HG02885 (cell line): Measurements from ENCODE around the gene BARX1.

Experiments
- ATAC-seq: cut with Tn5 transposase; IDR thresholded peaks from one replicate; pipeline ENCODE4 v1.9.1; 2021; ENCODE audit warnings: mild to moderate bottlenecking; ENCODE audit not compliant: unreplicated experiment, poor library complexity

BARX1 gene

DNA sequence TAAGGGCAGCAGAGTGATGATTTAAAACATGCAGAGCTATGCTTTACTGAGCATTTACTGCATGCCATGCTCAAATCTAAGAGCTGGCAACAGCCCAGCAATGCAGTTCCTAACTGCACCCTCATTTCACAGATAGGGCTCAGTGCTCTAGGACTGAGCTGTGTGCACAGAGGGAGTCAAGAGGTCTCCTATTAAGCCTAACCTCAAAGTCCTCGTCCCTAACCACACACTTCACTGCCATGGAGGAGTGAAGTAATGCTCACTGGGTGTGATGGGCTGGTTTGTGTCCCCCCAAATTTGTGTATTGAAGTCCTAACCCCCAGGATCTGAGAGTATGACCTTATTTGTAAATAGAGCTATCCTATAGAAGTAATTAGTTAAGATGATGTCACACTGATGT is 25.9 kb downstream of the BARX1 start:
- ATAC-seq, result no peak

DNA sequence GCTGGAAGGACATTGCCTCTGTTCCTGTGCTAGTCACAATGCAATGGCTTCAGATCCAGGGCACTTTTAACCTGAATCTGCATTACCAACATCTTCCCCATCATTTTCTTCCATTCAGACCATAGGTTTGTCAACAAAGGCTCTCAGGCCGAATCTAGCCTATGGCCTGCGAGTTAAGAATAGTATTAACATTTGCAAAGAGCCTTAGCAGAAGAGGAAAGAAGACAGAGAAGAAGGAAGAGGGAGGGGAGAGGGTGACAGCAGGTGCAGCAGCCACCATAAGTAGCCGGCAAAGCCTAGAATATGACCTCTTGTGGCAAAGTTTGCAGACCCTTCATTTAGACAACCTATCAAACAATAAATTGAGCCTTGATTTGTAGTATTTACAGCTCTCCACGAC is 32.6 kb downstream of the BARX1 start:
- ATAC-seq, result no peak

DNA sequence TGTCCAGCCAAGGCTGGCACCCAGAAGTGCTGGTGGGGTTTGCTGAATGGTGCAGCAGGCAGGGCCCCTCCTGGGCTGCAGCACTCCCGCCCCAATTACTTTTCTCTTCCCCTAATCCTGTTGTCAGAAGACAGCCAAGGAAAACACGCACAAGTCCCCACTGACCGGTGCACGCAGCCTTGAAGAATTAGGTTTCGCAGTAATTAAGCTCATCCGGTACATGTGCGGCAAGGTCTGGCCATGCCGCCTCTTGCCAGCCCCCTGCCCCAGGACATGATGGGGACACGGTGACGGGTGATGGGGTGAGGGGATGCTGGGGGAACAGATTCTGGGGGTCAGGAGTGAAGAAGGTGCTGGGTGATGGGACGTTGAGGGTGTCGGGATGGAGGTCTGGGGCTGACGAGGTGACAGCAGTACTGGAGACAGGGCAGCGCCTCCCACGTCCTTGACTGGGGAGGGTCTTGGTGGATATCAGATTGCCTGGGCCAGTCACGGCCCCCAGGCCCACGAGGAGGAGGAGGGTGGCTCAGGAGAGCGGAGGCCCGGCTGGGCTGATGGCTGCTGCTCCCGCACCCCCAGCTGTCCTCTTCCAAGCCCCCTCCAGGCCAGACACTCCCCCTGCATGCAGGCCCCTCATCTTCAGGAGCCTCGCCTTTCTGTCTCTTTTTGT is 34.9 kb downstream of the BARX1 start:
- no peak for ATAC-seq

DNA sequence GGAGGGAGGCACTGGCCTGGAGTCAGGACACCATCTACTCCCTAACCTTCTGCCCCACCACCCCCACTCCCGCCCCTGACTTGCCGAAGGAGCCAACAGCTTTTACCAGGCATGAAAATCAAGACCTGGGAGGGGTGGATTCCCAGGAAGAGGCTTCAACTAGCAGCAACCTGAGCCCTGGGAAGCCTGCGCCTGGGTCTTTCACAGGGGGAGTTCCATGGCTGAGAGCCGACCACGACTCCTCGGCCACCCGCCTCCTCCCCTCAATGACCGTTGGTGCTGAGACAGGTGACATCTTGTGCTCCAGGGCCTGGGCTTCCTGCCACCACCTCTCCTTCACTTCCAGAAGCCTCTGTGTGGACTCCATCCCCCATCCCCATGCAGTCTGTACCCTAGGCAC is 37.1 kb downstream of the BARX1 start:
- ATAC-seq, result no peak

DNA sequence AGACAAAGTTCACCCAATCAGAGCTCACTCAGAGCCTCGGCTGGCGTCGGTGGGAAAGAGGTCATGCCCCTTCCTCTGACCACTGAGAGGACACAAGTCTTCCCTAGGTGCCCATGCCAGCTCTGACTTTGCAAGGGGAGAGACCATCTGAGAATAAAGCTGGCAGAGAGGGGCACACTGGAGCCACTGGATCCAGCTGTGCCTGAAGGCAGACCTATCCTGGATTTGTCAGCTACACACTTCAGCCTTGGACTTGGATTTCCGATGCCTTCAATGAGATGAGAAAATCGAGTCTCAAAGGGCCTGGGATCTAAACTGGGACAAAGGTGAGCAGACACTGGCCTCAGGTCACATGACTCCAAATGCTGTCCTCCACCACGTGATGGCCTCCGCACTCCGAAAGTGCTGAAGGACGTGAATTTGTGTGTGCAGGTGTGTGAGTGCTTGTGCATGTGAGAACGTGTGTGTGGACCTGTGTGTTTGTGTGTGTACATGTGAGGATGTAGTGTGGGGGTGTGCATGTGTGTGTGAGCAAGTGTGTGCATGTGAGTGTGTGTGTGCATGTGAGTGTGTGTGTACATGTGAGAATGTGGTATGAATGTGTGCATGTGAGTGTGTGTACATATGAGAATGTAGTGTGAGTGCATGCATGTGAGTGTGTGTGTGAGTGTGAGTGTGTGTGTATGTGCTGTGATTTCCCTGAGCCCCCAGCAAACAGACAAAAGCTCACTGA is 37.9 kb downstream of the BARX1 start:
- no peak for ATAC-seq

DNA sequence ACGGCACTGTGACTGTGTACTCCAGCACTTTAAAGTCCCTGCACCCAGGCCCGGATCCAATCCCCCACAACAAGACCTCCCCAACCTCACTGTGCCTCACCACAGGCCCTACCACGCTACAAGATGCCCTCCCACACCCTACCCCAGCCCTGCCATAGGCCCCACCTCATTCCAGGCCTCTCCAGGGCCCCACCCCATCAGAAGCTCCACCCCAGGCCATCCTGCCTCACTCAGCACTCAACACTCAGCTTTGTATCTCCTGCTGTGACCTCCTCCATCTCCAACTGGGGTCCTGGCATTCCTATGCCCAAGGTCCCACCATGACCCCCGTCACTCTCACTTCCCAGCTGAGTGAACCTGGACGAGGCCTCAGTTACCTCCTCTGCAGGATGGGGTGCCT is 38.8 kb downstream of the BARX1 start:
- ATAC-seq, result no peak

DNA sequence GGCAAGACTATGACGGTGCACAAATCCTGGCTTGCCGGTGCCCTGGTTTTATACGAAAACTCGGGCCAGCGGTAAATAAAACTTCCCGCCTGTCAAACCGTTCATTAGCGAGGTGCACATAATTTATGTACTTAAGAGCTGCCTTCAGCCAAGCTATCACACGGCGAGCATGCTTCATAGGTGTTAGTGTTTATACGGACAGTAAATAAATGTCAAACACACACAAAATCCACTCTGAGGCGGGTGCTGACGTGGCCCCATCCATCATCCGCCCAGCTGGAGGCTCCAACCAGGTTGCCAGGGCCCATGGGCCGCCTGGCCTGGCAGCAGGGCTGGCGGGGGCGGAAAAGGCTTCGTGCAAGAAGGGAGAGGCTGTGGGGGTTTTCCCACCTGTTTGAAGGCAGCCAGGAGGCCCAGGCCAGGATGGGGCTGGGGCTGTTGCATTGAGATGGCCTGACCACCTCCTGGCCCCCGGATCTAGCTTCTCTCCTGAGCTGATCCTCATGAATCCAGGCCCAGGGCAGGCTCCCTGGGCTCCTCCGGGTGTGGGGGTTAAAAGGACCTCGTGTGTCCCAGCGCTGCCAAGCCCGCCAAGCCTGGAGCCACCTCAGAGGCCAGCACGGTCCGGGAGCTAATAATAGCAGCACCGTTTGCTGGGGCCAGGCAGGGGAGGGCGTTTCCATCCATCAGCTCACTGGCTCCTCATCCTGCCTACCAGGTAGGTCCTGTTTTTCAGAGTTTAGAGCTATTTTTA is 43.2 kb downstream of the BARX1 start:
- ATAC-seq, result no peak

DNA sequence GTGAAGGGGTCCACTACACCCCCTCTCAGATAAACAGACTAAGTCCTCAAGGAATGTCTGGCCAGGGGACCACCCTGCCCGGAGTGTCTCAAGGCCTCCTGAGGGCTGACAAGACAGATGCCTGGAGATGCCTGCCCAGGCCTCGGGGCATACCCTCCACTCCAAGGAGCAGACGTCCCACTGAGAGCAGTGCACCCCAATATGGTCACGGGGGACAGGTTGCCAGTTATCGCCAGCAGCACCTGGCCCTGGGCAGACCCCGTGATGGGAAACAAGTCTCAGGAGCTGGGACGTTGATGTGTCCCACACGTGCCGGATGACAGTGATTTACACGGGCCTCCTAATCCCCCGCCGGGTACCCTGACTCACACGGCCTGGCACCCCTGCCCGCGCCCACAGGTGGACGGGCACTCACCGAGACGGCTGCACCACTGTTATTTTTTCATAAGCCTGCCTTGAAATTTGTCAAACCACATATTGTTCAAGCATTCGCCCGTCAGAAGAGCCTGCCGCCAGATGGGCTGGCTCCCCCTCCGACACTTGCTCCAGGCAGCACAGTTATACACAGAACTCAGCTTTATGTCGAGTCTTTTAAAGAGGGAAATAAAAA is 43.9 kb downstream of the BARX1 start:
- no peak for ATAC-seq

DNA sequence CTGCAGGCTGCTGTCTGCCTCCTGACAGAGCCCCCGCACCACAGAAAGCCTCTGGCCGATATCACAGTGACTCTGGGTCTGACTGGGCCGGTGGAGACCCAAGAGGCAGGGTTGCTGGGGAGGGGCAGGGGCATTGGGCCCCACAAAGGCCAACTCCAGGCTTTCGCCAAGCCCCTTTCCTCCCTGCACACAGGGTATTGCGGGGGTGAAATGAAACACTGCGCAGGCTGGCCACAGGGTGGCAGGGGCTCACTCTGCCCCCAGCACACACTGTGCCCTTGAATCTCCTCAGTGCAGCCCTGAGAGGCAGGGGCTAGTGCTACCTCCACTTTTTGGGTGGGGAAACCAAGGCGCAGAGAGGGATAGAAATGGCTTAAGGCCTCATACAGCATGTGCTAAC is 44.6 kb downstream of the BARX1 start:
- no peak for ATAC-seq

DNA sequence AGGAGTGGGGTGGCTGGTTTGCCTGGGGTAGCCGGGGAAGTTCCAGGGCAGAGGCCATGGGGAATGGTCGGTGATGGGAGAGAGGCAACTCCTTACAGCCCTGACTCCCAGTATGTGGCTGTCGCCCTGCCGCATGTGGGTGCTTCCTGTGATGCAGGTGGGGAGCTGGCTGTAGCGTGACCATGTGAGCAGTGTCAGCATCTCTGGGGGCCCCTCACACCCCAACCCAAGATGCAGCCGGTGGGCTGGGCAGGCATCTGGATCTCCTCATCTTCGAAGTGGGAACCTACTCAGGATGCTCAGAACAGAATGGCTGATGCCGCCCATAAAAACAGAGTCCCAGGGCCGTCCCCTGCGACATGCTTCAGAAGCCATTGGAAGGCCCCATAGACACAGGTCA is 45.0 kb downstream of the BARX1 start:
- no peak for ATAC-seq

DNA sequence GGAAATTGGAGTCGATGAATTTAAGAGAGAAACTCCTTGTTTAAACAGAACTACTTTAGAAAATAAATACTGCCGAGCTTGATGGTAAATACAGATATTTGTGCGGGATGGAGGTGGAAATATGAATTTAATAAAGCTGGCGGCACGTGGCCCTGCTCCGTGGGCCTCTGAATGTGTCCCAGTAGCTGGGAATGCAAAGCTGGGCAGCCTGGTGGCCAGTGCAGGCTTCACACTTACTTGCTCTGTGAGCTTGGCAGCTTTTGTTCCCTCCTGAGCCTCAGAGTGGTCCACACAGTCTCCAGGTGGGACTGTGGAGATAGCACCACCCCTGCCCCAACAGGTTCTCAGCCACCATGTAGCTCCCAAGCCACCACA is 45.9 kb downstream of the BARX1 start:
- ATAC-seq, result no peak

DNA sequence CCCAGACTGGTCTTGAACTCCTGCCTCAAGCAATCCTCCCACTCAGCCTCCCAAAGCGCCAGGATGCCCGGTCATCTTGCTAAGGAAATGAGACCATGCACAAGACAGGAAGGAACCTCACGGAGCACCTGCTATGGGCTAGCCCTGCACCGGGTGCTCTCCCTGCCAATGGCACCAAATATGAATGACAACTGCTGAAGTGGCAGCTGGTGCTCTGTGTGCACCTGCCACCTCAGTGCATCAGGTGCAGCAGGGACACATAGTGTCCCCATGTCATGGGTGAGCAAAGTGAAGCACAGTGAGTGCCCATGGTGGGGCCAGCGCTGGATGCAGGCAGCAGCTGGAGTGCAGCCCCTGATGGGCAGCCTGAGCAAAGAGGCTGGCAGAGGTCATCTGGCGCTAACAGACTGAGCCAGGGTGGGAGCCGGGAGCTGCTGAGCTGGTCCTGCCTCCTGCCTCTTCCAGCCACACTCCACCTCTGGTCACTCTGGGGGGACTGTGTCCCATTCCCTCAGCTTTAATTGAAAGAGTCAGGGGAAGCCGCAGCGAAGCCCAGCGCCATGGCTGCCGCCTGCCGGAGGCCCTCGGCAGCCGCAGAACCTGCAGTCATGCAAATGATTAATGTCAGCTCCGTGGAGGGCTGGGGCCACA is 46.4 kb downstream of the BARX1 start:
- ATAC-seq, result no peak

DNA sequence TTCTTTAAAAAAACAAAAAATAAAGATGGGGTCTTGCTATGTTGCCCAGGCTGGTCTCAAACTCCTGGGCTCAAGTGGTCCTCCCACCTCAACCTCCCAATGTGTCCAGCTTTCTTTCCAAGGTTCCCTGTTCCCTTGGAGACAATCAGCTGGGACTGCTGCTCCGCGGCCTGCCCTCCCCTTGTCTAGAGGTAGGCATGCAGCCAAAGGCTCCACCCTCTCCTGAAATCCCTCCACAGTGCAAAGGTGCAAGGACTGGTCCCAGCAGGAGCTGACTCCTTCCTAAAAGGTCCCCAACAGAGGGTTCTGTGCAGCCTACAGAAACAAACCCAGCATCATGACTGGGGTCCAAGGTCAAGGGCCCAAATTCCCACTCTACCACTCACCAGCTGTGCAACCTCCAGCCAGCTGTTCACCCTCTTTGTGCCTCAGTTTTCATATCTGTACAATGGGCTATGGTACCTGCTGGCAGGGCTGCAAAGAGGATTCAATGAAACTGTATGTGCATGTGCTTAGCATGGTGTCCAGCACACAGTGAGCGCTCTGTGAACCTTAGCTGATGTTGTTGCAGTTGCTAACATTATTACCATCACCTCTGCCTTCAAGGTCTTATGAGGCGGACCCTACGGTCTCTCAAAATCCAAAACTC is 47.5 kb downstream of the BARX1 start:
- no peak for ATAC-seq

DNA sequence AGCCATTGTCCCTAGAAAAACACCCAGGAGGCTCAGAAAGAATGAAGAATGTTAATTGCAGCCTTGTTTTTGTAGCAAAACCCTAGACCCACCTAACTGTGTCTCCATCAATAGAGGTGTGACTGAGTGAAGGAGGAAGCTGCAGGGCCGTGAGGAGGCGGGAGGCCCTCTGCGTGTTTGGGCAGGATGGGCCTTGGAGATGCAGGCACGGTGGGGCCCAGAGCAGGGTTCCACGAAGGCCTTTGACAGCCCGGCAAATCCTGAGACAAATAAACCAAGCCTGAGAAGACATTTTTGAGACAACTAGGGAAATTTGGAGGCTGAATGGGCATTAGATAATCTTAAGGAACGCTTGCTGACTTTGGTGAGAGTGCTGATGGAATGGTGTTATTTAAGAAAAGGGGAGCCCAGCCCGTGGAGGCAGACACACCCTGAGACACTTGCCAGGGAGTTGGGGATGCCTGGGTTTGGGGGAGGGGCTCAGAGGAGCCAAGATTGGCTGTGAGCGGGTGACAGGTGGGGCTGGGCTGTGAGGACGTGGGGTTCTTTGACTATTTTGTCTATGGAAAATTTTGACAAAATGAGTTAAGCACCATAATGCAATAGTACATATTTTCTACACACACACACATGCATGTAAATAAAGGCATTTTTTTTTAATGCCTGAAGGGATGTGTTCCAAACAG is 48.8 kb downstream of the BARX1 start:
- ATAC-seq, result no peak

DNA sequence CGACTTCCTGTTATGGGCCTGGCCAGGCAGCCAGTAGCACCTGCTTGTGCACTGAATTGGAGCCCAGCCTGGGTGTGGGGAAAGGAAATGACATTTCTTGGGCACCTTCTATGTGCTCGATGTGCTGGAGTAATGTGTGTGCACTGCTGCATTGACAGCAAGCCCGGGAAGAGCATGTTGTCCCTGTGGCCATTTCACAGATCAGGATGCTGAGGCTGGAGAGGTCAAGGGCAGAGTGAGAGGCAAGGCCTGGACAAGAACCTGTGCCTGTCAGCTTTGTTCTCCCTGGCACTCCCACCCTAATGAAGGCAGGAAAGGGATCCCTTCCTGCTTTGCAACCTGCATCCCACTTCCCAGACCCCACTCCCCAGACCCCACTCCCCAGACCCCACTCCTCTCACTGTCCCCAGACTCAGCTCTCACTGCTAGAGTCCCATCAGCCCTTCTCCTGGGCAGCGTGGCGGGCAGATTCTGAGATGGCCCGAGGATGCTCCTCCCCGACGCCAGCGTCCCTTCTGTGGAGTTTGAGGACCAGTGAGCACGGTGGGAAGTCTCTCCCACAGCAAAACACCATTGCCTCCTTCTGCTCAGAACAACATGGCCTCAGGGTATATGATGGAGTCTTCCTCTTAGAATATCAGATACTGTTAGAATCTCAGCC is 49.6 kb downstream of the BARX1 start:
- no peak for ATAC-seq

DNA sequence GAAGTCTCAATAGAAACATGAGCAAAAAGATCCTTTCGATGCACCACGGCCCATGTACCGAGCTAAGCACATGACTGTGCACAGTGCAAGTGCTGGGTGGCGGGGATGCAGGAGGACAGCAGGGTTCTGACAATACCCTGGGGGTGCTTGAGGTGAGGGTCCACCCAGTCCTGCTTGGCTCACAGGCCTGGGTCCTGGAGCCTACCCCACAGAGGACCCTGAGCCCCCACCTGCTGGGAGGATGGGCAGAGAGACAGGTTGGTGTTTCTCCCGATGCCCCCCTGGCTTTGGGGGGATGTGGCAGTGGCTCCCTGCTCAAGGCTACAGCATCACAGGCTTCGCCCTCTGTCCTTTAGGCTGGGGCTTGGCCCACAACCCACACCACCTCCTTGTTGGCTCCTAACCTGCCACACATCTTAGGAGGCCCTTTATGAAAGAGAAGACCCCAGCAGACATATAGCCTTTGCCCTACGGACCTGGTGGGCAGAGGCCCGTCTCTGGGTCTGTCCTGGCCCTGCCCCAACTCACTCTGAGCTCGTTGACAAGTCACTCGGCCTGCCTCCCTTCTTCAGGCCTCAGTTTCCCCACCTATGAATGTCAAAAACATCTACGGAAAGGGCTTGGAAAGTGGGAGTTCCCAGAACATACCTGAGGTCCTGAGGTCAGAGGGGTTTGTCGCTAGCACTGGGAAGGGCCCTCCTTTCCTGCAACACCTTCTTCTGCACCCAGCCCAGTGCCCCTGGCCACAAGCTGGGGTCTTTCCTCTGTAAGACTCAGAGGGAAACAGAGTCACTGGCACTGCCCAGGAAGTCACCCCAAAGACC is 50.3 kb downstream of the BARX1 start:
- ATAC-seq, result no peak

DNA sequence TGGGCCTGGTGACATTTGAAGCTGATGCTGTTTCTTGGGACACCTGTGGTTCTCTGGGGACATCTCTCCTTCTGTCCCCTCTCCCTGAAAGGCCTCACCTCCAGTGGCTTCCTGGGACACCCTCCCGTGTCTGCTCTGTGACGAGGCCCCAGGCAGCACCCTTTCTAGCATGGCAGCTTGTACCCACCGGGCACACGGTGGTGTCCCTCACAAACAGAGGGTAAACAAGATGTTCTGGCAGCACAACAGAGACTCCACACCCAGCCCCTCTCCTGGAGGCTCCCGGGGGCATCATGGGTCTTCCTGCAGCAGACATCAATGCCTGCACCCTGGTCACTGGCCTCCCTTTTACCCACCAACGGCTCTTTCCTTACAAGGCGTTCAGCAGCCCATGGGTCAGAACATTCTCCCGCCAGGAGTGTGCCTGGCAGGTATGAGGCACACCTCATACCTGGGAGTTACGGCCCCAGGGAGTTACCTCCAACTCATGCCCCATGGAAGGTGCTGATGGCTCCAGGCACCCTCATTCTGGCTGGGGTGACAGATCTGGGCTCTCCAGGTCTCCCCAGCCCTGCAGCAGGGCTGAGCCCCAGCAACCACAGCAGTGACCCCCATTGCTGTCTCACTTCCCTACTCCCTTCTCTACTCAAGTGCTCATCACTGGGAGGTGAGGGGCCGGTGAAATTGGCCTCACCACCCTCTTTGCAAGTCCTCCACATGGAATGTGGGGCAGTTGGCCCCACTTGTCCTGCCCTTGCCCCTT is 51.1 kb downstream of the BARX1 start:
- ATAC-seq, result no peak
